ENCODE measurements around the gene SPOCK1. TPM values are rescaled to one million over a fixed set of nuclear protein-coding genes. Genes with fewer than 3 reads are reported as not detected.

SPOCK1 gene
- polyA plus RNA-seq, 3 donors = 5.4 to 39.4 (median 14.7) TPM

- 48 to 80% (median 68%) methylated on average over 3 of the region's 3 CpGs for WGBS, 3 donors
- no peak overlapping the region for H3K27ac ChIP-seq (ENCODE audit: low read depth, low read length)
Measured at GRCh38 chr5:137142346-137142745, 356.8 kb downstream of the SPOCK1 start.

DNA sequence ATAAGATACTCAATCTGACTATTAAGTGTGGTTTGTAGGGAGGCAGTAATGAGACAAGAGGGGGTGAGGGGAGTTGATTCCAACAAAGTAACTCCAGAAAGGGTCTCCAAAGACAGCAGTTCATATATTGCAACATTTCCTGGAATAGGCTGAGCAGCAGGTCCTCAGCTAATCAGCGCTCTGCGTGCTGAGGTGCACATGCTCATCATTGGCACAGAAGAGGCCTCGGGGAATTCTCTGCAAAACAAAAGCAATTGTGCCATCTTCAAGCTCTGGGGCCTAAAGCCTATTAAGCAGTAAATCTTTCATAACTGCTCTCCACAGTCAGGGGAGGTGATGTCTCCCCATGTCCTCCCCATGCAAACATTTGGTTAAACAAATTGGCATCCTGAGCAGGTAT is 357.3 kb downstream of the SPOCK1 start:
- no peak overlapping the region for H3K27ac ChIP-seq (ENCODE audit: low read depth, low read length)
- WGBS, 3 donors = 40 to 60% (median 46%) methylated on average over 3 of the region's 3 CpGs

DNA sequence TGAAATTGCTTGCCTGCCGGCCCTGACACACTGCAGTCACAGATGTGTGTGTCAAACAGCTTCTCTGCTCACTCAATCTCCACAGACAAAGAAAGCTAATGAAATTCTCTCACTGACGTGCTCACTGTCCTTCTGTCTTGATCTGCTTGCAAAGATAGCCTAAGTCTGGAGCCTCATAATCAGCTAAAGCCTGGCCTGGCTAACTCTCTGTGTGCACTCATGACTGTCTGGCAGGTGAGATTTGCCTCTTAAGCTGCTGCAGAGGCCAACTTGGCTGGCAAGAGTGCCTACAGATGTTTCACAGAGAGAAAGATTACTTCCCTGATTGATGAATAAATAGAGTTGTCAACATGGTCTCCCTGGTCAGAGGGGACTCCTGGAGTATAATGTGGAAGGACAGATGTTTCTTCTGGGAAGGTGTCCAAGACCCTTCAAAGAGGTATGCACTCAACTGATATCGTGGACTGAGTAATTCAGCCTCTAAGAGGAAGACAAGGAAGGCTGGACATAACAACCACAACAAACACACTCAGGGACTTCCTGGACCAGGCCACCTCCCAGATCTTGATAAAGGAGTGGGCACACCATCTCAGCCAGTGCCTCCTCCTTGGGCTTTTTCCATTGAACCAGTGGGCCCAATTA is 362.0 kb downstream of the SPOCK1 start:
- no peak overlapping the region for H3K27ac ChIP-seq (ENCODE audit: low read depth, low read length)
- 51 to 58% (median 51%) methylated on average over 3 of the region's 3 CpGs for WGBS, 3 donors

- WGBS, 3 donors = 65 to 72% (median 67%) methylated on average over 7 of the region's 7 CpGs
- H3K27ac ChIP-seq (ENCODE audit: low read depth, low read length) = no peak overlapping the region
Measured at GRCh38 chr5:137134920-137135532, 364.1 kb downstream of the SPOCK1 start.

DNA sequence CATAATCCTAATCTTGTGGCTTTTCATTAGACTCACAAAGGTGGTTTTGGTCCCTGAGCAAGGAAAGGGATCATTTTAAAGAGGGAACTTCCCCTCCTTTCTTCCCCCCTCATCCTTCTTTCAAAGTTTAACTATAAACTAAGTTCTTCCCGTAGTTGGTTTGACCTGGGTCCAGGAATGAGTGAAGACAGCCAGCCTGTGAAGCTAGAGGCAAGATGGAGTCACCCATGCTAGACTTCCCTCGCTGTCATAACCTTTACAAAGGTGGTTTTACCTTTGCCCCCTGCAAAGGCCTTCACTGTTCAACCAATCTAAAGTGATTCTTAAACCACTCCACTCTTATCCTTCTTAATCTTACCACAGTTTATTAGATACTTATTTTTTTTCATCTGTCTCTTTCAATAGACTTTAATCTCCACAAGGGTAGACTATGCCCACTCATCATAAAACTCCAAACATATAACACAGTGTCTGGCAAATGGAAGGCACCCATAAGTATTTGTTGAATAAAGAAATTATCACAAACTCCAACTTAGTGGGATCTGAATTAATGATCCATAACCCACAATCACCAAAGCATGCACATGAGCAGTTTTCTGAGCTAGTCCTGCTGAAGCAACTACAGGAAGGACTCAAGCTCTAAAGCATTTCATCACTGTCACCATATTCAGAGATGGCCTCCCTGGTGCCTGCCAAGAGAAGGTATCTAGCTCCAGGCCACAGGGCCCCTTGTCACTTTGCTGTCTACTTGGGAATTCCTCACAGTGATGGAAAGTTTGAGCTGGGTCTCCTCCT is 369.0 kb downstream of the SPOCK1 start:
- 80 to 92% (median 82%) methylated on average over 2 of the region's 2 CpGs for WGBS, 3 donors
- H3K27ac ChIP-seq (ENCODE audit: low read depth, low read length) = no peak overlapping the region

GRCh38 chr5:137128012-137128411 is 371.1 kb downstream of the SPOCK1 start:
- 34 to 70% (median 68%) methylated on average over 4 of the region's 4 CpGs for WGBS, 3 donors

GRCh38 chr5:137126829-137127228 is 372.3 kb downstream of the SPOCK1 start:
- WGBS, 3 donors = 87 to 94% (median 93%) methylated on average over 1 of the region's 1 CpG
- H3K27ac ChIP-seq (ENCODE audit: low read depth, low read length) = no peak overlapping the region

More at GRCh38 chr5:137128012-137128411, 371.1 kb downstream of the SPOCK1 start:
- H3K27ac ChIP-seq (ENCODE audit: low read depth, low read length) = no peak overlapping the region

DNA sequence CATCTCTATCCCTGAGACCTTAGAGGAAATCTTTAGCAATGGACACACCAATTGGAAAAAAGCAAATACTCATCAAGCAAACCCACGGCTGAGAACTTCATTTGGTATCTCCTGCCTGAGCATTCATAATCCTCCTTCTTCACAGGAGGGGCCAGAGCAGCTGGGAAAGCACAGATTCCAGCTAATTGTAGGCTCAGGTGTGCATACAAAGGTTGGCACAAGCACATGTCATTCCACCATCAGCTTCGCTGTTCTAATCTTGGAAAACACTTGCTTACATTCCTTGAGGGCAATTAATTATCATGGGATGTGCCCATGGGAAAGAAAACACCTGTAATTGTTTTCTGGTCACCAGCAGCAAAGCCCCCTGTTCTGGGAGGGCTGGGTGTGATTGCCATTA is 376.6 kb downstream of the SPOCK1 start:
- H3K27ac ChIP-seq (ENCODE audit: low read depth, low read length) = no peak overlapping the region
- WGBS, 3 donors = 29 to 74% (median 70%) methylated on average over 2 of the region's 2 CpGs

- WGBS, 3 donors = 33 to 47% (median 36%) methylated on average over 3 of the region's 3 CpGs
- no peak overlapping the region for H3K27ac ChIP-seq (ENCODE audit: low read depth, low read length)
Measured at GRCh38 chr5:137122075-137122474, 377.1 kb downstream of the SPOCK1 start.

DNA sequence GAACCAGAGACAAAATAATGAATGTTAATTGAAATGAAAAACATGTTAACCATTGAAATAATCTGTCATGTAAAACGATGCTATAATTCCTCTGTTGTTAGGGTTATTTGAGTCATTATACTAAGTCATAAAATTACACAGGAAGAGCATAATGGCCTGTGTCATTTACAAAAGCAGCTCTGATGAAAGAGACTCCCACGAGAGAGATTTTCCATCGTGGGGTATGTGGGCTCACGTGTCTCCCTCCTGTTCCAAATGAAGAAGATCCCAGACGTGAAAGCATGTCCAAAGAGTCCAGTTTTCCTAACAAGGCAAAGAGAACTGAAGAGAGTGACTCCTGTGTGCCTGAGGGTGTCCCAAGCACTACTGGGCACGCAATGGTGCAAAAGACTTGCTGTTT is 379.8 kb downstream of the SPOCK1 start:
- 52 to 79% (median 54%) methylated on average over 6 of the region's 6 CpGs for WGBS, 3 donors
- no peak overlapping the region for H3K27ac ChIP-seq (ENCODE audit: low read depth, low read length)

- H3K27ac ChIP-seq (ENCODE audit: low read depth, low read length) = no peak overlapping the region
- WGBS, 3 donors = 46 to 83% (median 78%) methylated on average over 5 of the region's 5 CpGs
Measured at GRCh38 chr5:137118629-137119028, 380.5 kb downstream of the SPOCK1 start.

DNA sequence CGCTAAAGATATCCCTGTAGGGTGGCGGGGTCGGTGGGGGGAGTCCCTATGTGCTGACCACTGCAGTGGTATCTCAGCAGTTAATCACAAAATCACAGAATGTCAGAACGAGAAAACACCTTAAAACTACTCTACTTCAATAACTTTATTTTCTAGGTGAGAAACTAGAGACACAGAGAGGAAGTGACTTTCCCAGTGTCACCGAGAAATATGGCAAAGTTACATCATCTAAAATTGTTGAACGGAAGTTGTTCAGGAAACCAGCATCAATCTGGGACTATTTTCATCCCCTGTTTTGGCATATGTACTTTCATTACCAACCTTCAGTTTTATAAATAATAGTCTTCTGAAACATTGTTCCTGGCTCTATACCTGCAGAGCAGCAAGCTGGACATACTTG is 384.0 kb downstream of the SPOCK1 start:
- WGBS, 3 donors = 46 to 76% (median 66%) methylated on average over 6 of the region's 6 CpGs
- H3K27ac ChIP-seq (ENCODE audit: low read depth, low read length) = no peak overlapping the region

GRCh38 chr5:137114529-137114928 is 384.6 kb downstream of the SPOCK1 start:
- WGBS, 3 donors = 33 to 46% (median 44%) methylated on average over 2 of the region's 2 CpGs

DNA sequence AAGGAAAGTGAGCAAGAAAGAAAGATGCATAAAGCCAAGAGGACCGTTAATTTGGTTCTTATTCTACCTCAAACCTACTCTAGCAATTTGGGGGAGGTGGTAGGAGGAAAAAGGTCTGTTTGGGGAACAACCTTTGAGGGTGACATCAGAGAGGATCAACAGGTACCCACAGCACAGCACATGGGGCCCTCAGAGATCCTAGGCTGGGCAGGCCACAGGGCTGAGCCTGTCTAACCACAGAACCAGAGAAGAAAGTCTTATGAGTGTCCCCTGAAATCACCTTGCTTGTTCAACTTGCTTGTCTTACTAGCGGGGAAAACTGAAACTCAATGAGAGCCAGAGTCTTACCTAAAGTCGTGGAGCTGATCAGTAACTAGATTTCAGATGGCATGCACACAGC is 385.2 kb downstream of the SPOCK1 start:
- H3K27ac ChIP-seq (ENCODE audit: low read depth, low read length) = no peak overlapping the region
- 60 to 99% (median 76%) methylated on average over 3 of the region's 3 CpGs for WGBS, 3 donors

More at GRCh38 chr5:137114529-137114928, 384.6 kb downstream of the SPOCK1 start:
- H3K27ac ChIP-seq (ENCODE audit: low read depth, low read length) = no peak overlapping the region

GRCh38 chr5:137113161-137113560 is 386.0 kb downstream of the SPOCK1 start:
- no peak overlapping the region for H3K27ac ChIP-seq (ENCODE audit: low read depth, low read length)
- 78 to 88% (median 78%) methylated on average over 7 of the region's 7 CpGs for WGBS, 3 donors

DNA sequence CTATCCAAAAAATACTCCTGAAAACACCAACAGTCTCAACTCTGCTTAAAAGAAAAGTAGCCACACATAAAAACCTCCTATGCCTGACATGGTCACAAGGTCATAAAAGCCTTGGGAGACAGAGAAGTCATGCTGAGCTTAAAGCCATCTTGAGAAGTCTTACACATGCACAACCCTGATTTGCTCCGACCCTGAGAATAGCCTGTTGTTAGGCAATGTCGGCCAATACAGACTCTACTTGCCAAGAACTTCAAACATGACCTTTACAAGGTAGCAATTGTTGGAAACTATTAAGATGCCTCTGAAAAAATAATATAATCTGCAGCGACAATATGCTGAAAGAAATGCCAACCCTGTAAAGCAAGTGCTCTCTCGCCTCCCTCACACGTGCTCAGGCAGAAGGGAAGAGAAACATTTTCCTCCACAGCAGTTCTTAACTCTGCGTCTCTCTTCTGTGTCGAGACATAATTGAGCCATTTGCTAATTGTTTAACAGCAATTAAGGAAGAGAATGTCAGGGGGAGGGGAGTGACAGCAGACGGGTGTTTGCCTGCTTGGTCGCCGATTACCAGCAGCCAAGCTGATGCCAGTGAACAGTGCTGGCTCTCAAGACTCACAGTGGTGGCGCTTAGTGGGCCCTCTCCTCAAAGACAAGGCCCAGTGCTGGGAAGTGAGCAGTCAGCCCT is 393.6 kb downstream of the SPOCK1 start:
- 71 to 87% (median 82%) methylated on average over 11 of the region's 11 CpGs for WGBS, 3 donors

GRCh38 chr5:137101544-137101943 is 397.6 kb downstream of the SPOCK1 start:
- no peak overlapping the region for H3K27ac ChIP-seq (ENCODE audit: low read depth, low read length)
- WGBS, 3 donors = 36 to 72% (median 52%) methylated on average over 2 of the region's 2 CpGs

More for the DNA sequence above, 393.6 kb downstream of the SPOCK1 start:
- H3K27ac ChIP-seq (ENCODE audit: low read depth, low read length) = no peak overlapping the region

- WGBS, 3 donors = 80 to 97% (median 83%) methylated on average over 3 of the region's 3 CpGs
- H3K27ac ChIP-seq (ENCODE audit: low read depth, low read length) = no peak overlapping the region
Measured at GRCh38 chr5:137099651-137100050, 399.5 kb downstream of the SPOCK1 start.

GRCh38 chr5:137098663-137099062 is 400.5 kb downstream of the SPOCK1 start:
- 76 to 89% (median 85%) methylated on average over 4 of the region's 4 CpGs for WGBS, 3 donors
- no peak overlapping the region for H3K27ac ChIP-seq (ENCODE audit: low read depth, low read length)
